ENCODE results near the gene ZFP3.
"Not testable (repeated sequence)": the region's sequence is repeated elsewhere in the genome, so short reads cannot be mapped to it uniquely, and the experiment has no call there.

ZFP3 gene

DNA sequence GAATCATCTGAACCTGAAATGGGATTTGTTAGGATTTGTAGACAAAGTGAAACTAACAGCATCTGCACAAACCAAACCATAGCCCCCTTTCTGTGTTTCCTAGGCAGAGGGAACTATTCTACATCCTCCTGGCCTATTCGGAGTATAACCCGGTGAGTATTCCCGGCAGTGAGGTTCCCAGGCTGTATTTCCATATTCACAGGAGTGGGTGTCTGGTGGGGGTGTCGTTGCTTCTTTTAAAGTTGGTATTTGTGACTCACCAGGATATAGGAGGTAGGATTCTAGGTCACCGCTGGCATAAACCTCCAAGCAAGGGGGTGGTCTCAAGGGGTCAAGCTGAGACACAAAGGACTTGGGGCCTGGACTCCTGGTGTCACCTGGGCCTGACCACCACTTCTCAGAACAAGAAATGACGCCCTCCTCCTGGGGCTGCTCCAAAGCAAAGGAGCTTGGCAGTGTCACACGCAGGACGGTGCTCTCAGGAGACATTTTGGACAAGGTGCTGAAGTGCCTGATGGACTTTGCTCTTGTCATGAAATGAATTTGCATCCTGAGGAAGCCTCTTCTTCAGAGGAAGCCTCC lies 57.0 kb downstream of the ZFP3 start:
- H3K4me1 Mint-ChIP-seq; ATAC-seq (ENCODE audit: low read depth): not testable (repeated sequence)

GRCh38 chr17:5135726-5136579 lies 57.7 kb downstream of the ZFP3 start:
- H3K9me3 Mint-ChIP-seq, result no peaks in the 10 kb centered on the region
- H3K27me3 Mint-ChIP-seq, result peaks cover 4% of the 10 kb centered on the region
- DNase-seq (ENCODE audit: low spot score in 2 of 2) (no peak), ATAC-seq (ENCODE audit: low read depth) (no peak)
- H3K27ac Mint-ChIP-seq, result no peak overlapping the region
- H3K4me3 Mint-ChIP-seq, result no peak overlapping the region
- H3K36me3 Mint-ChIP-seq, result no peaks in the 10 kb centered on the region
- H3K4me1 Mint-ChIP-seq, result peaks cover 5% of the 10 kb centered on the region

More for the DNA sequence above, 57.0 kb downstream of the ZFP3 start:
- H3K27me3 Mint-ChIP-seq; H3K36me3 Mint-ChIP-seq; H3K27ac Mint-ChIP-seq; H3K4me3 Mint-ChIP-seq; H3K9me3 Mint-ChIP-seq; DNase-seq (ENCODE audit: low spot score in 2 of 2): not testable (repeated sequence)

GRCh38 chr17:5136580-5137412 lies 58.5 kb downstream of the ZFP3 start:
- not testable (repeated sequence) for H3K4me1 Mint-ChIP-seq; ATAC-seq (ENCODE audit: low read depth); H3K4me3 Mint-ChIP-seq; H3K27ac Mint-ChIP-seq; H3K27me3 Mint-ChIP-seq; DNase-seq (ENCODE audit: low spot score in 2 of 2); H3K36me3 Mint-ChIP-seq; H3K9me3 Mint-ChIP-seq

DNA sequence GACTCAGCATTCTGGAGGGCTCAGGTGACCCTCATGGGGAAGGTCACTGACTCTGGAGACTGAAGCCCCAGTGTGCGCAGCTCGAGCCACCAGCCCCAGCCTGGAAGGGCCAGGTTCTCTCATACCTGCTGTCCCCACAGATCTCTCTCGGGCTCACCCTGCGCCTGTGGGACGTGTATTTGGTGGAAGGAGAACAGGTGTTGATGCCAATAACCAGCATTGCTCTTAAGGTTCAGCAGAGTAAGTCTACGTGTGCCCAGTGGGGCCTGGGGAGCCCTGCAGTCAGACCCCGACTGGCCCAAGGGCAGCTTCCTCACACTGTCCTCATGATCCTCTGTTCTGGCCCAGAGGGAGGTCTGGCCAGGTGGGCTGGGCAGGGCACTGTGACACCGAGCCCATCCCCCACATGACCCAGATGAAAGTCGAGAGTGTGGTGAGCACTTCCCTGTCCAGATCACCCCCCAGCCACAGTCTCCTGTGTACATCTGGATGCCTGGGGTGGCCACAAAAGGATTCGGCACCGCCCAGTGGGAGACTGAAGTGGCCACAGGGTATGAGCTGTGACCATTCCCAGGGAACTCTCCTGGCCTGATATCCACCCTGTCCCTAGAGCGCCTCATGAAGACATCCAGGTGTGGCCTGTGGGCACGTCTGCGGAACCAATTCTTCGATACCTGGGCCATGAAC lies 59.4 kb downstream of the ZFP3 start:
- H3K4me3 Mint-ChIP-seq; H3K27me3 Mint-ChIP-seq; H3K4me1 Mint-ChIP-seq; H3K9me3 Mint-ChIP-seq; H3K36me3 Mint-ChIP-seq; H3K27ac Mint-ChIP-seq; ATAC-seq (ENCODE audit: low read depth): not testable (repeated sequence)
- DNase-seq (ENCODE audit: low spot score in 2 of 2), result peak in 1 of 2 donors; percentile 4

DNA sequence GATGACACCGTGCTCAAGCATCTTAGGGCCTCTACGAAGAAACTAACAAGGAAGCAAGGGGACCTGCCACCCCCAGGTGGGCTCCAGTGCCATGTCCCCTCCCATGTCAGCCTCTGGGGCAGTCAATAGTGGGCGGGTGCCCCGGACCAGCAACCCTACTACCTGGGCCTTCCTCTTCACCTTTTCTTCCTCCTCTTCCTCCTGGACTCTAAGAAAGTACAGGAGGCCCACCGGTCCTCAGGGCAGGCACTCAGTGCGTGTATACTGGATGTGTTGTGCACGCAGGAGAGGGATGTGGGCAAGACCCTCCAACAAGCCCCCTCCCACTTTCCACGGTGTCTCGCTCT lies 59.9 kb downstream of the ZFP3 start:
- not testable (repeated sequence) for H3K4me1 Mint-ChIP-seq; H3K27me3 Mint-ChIP-seq; H3K4me3 Mint-ChIP-seq; ATAC-seq (ENCODE audit: low read depth); DNase-seq (ENCODE audit: low spot score in 2 of 2); H3K36me3 Mint-ChIP-seq; H3K27ac Mint-ChIP-seq; H3K9me3 Mint-ChIP-seq

- no peak overlapping the region for H3K4me3 Mint-ChIP-seq
- ATAC-seq (ENCODE audit: low read depth) (no peak), DNase-seq (ENCODE audit: low spot score in 2 of 2) (no peak)
- H3K9me3 Mint-ChIP-seq, result no peaks in the 10 kb centered on the region
- peaks cover 5% of the 10 kb centered on the region for H3K4me1 Mint-ChIP-seq
- H3K27me3 Mint-ChIP-seq, result peaks cover under 1% of the 10 kb centered on the region
- no peak overlapping the region for H3K27ac Mint-ChIP-seq
- no peaks in the 10 kb centered on the region for H3K36me3 Mint-ChIP-seq
These were observed 60.6 kb downstream of the ZFP3 start for GRCh38 chr17:5138616-5139457.

- peaks cover 5% of the 10 kb centered on the region for H3K4me1 Mint-ChIP-seq
- H3K4me3 Mint-ChIP-seq, result no peak overlapping the region
- H3K9me3 Mint-ChIP-seq, result no peaks in the 10 kb centered on the region
- H3K27me3 Mint-ChIP-seq, result no peaks in the 10 kb centered on the region
- no peaks in the 10 kb centered on the region for H3K36me3 Mint-ChIP-seq
- DNase-seq (ENCODE audit: low spot score in 2 of 2), result no peak
- no peak overlapping the region for H3K27ac Mint-ChIP-seq
- ATAC-seq (ENCODE audit: low read depth), result no peak
These were observed 61.1 kb downstream of the ZFP3 start for GRCh38 chr17:5139458-5139732.

- H3K27me3 Mint-ChIP-seq; H3K4me3 Mint-ChIP-seq; H3K27ac Mint-ChIP-seq; H3K9me3 Mint-ChIP-seq; DNase-seq (ENCODE audit: low spot score in 2 of 2); H3K36me3 Mint-ChIP-seq; ATAC-seq (ENCODE audit: low read depth); H3K4me1 Mint-ChIP-seq: not testable (repeated sequence)
These were observed 64.6 kb downstream of the ZFP3 start for GRCh38 chr17:5142877-5143276.

Measured in memory B cell (primary cell).